GM12878 (cell line): ENCODE data around the gene ZNF691. TPM values are rescaled to one million over a fixed set of nuclear protein-coding genes. Genes with fewer than 3 reads are reported as not detected.

ENCODE experiments used
- ATAC-seq: fragments of 200-7000 bp; cut with Tn5 transposase; 3 replicates; pipeline ENCODE4 v1.9.1; 2020; ENCODE audit warnings: mild to moderate bottlenecking, moderate library complexity
- BruUV-seq: library from RNA; stranded (reverse); fragments of 400-500 nt; replicated peaks from 2 replicates; lab custom pipeline; 2021; lab: Mats Ljungman, UMichigan
- CTCF ChIA-PET: fragments of 300-600 bp; sonication (Branson Sonifier 250); formaldehyde crosslinking; extraction: SDS; loops from one replicate; lab custom pipeline; 2021; ENCODE audit warnings: inconsistent platforms; lab: Yijun Ruan, JAX
- POLR2A ChIA-PET: fragments of 350-600 bp; formaldehyde crosslinking; extraction: SDS; loops from one replicate; lab custom pipeline; 2021; ENCODE audit warnings: inconsistent platforms; lab: Charles Lee
- RAD21 ChIA-PET: fragments of 300-600 bp; sonication (Branson Sonifier 250); formaldehyde crosslinking; loops from one replicate; lab custom pipeline; 2023; ENCODE audit warnings: antibody characterized with exemption; ENCODE audit not compliant: unreplicated experiment; lab: Charles Lee
- SMC1A ChIA-PET: fragments of 300-600 bp; sonication (Branson Sonifier 250); formaldehyde crosslinking; loops from one replicate; lab custom pipeline; 2023; ENCODE audit not compliant: unreplicated experiment, uncharacterized antibody; lab: Charles Lee
- DNase-seq: peaks from one replicate; pipeline ENCODE4 v3.0.0-alpha.2; 2011; ENCODE audit warnings: low read depth, low spot score
- FAIRE-seq: peaks from 3 replicates; lab custom pipeline; 2011; peaks lifted over from hg19 to GRCh38; lab: Jason Lieb, UNC
- H2AFZ ChIP-seq: 2 replicates; pipeline ENCODE4 v1.6.0; 2011; ENCODE audit warnings: low read depth, low read length, control low read depth; ENCODE audit not compliant: control insufficient read depth
- H3K27ac ChIP-seq: 2 replicates; pipeline ENCODE4 v1.5.1; 2011; ENCODE audit warnings: control low read depth; ENCODE audit not compliant: control insufficient read depth, insufficient read depth
- H3K27me3 ChIP-seq, 2 experiments: replicated peaks in 1 of 2; 2 replicates each; pipeline versions ENCODE4 v1.6.0 to v1.6.1; 2011; ENCODE audit warnings: low read length in 1 of 2; ENCODE audit not compliant: control insufficient read depth in 2 of 2, insufficient read depth in 2 of 2
- H3K36me3 ChIP-seq, 2 experiments: 2 replicates each; pipeline ENCODE4 v1.5.1; 2011; ENCODE audit warnings: low read length in 1 of 2; ENCODE audit not compliant: control insufficient read depth in 2 of 2, insufficient read depth in 2 of 2
- H3K4me1 ChIP-seq: 2 replicates; pipeline ENCODE4 v1.6.1; 2011; ENCODE audit warnings: mild to moderate bottlenecking, low read length, moderate library complexity, mixed read lengths; ENCODE audit not compliant: control insufficient read depth, insufficient read depth
- H3K4me2 ChIP-seq: 2 replicates; pipeline ENCODE4 v1.6.0; 2011; ENCODE audit warnings: control low read depth; ENCODE audit not compliant: control insufficient read depth, insufficient read depth
- H3K4me3 ChIP-seq: fragments of 200-600 bp; sonication (generic); 2 replicates; pipeline ENCODE4 v1.5.1; 2016
- H3K79me2 ChIP-seq: 2 replicates; pipeline ENCODE4 v1.6.0; 2011; ENCODE audit warnings: low read length; ENCODE audit not compliant: control insufficient read depth, insufficient read depth
- H3K9ac ChIP-seq: 2 replicates; pipeline ENCODE4 v1.8.0; 2011; ENCODE audit warnings: low read length, control low read depth, mixed read lengths; ENCODE audit not compliant: control insufficient read depth, insufficient read depth
- H3K9me3 ChIP-seq: replicated peaks from 3 replicates; pipeline ENCODE4 v1.5.1; 2011; ENCODE audit warnings: mild to moderate bottlenecking, low read length; ENCODE audit not compliant: control insufficient read depth, insufficient read depth
- H4K20me1 ChIP-seq: 2 replicates; pipeline ENCODE4 v1.6.0; 2011; ENCODE audit not compliant: control insufficient read depth, insufficient read depth
- ATF2 ChIP-seq: IDR thresholded peaks from 2 replicates; pipeline ENCODE4 v1.6.1; 2012; ENCODE audit warnings: low read length, inconsistent platforms
- BACH1 ChIP-seq: fragments of 450-650 bp; IDR thresholded peaks from 2 replicates; pipeline ENCODE4 v1.6.1; 2017; ENCODE audit warnings: mild to moderate bottlenecking, borderline replicate concordance
- BMI1 ChIP-seq: fragments of 450-650 bp; IDR thresholded peaks from 2 replicates; pipeline ENCODE4 v1.6.1; 2016; ENCODE audit warnings: mild to moderate bottlenecking, moderate library complexity, borderline replicate concordance
- CHD1 ChIP-seq: IDR thresholded peaks from 2 replicates; pipeline ENCODE4 v1.6.1; 2012; ENCODE audit warnings: low read depth, low read length, improper control_type of control experiment
- EGR1 ChIP-seq, 2 experiments: IDR thresholded peaks; 1 replicate in 1 of 2; 2 replicates in 1 of 2; pipeline ENCODE4 v1.6.1; 2011 to 2012; ENCODE audit warnings: low read depth in 2 of 2, low read length in 2 of 2, borderline replicate concordance in 1 of 2, mild to moderate bottlenecking in 1 of 2, moderate library complexity in 1 of 2
- HDAC2 ChIP-seq: fragments of 200-600 bp; sonication (generic); IDR thresholded peaks from 2 replicates; pipeline ENCODE4 v1.6.1; 2017
- KLF5 ChIP-seq: fragments of 450-650 bp; IDR thresholded peaks from 2 replicates; pipeline ENCODE4 v1.6.1; 2014; ENCODE audit warnings: mild to moderate bottlenecking; ENCODE audit not compliant: partially characterized antibody
- LARP7 ChIP-seq: fragments of 450-650 bp; IDR thresholded peaks from 2 replicates; pipeline ENCODE4 v1.6.1; 2017; ENCODE audit warnings: mild to moderate bottlenecking
- NBN ChIP-seq: fragments of 450-650 bp; IDR thresholded peaks from 2 replicates; pipeline ENCODE4 v1.6.1; 2016
- SMAD1 ChIP-seq: fragments of 450-650 bp; IDR thresholded peaks from 2 replicates; pipeline ENCODE4 v1.6.1; 2018; ENCODE audit warnings: mild to moderate bottlenecking, low read depth; ENCODE audit not compliant: partially characterized antibody
- SMAD5 ChIP-seq: IDR thresholded peaks from 2 replicates; pipeline ENCODE4 v1.6.1; 2016; ENCODE audit warnings: antibody characterized with exemption, low read depth
- SRF ChIP-seq, 2 experiments: IDR thresholded peaks; 2 replicates each; pipeline ENCODE4 v1.6.1; 2011; ENCODE audit warnings: low read depth in 2 of 2, low read length in 2 of 2, mild to moderate bottlenecking in 1 of 2, moderate library complexity in 1 of 2
- WGBS: methylation state at CpG from one replicate; pipeline ENCODE4 v1.1.6; 2016; ENCODE audit warnings: low lambda C conversion rate; ENCODE audit not compliant: insufficient replicate concordance, insufficient coverage; ENCODE audit errors: missing lambda C conversion rate; 5-methylcytosine and 5-hydroxymethylcytosine counted together
- in situ Hi-C: fragments of 300-500 bp; cut with MboI; formaldehyde crosslinking; loops from 9 replicates; pipeline ENCODE4 v1.14.3; 2018; ENCODE audit warnings: mixed read lengths
- intact Hi-C: fragments of 100-400 bp; cut with micrococcal nuclease; formaldehyde crosslinking; loops from one replicate; pipeline ENCODE4 v1.14.2; 2022; ENCODE audit not compliant: unreplicated experiment
- polyA plus RNA-seq, 11 experiments: library from polyadenylated mRNA; depleted of rRNA in 4 of 11; unstranded in 6 of 11; stranded (reverse) in 5 of 11; fragments of >200 nt; fragmentation: Nextera tagmentation in 4 of 11; fragmentation: Illumina TruSeq in 1 of 11; extraction: Ambion mirVana in 4 of 11; extraction: Trizol in 1 of 11; gene quantifications; 1 replicate in 1 of 11; 2 replicates in 10 of 11; pipeline versions ENCODE4 v1.2.1 to v1.2.3, GENCODE V29; 2011 to 2016; ENCODE audit warnings: inconsistent platforms in 2 of 11, missing spikeins in 2 of 11, low read depth in 1 of 11
- total RNA-seq, 4 experiments: library from RNA; depleted of rRNA in 3 of 4; stranded (reverse); fragments of >200 nt in 3 of 4; fragmentation: Illumina TruSeq in 1 of 4; extraction: Trizol in 1 of 4; gene quantifications; 2 replicates each; pipeline versions ENCODE4 v1.2.1 to v1.2.3, GENCODE V29; 2013 to 2021

The ZNF691 gene
- total and polyA plus RNA-seq, 10 of the 15 experiments (the other 5 are each of a cell fraction or from before 2014, with no cell fraction given) = 8.5 to 16.2 (median 12.2) TPM

DNA sequence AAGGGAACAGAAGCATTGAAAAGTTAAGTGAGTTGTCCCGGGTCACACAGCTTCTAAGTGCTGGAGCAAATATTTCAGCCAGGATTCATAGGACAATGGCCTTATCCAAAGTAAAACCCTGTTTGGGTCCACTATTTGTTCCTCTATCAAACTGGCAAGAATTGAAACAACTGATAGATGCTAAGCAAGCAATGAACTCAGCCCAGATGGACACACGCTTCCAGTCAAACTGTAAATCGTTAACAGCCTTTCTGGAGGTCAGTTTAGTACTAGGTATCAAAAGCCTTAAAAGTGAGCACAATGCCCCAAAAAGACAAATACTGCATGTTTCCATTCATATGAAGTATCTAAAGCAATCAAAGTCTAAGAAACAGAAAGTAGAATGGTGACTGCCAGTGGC, 28.4 kb upstream of the ZNF691 start:
- Histone ChIP-seq H2AFZ (no peak overlapping the region), H3K4me1 (peaks cover 4% of the 10 kb centered on the region; the same call in 1 of the 2 replicates), H3K36me3 (no peaks in the 10 kb centered on the region), H3K4me2 (peak overlapping the region; percentile 70; the same call in 1 of the 2 replicates), H4K20me1 (no peaks in the 10 kb centered on the region), H3K4me3 (0 out of 2 replicates have a peak overlapping the region, but pooled peaks have one; percentile 80), H3K9ac (no peak overlapping the region), H3K9me3 (no peaks in the 10 kb centered on the region), H3K79me2 (peaks cover 2% of the 10 kb centered on the region; the same call in 1 of the 2 replicates), H3K27ac (no peak overlapping the region), H3K27me3 (no peaks in the 10 kb centered on the region)
- no peak for ATAC-seq
- RAD21 ChIA-PET = interaction anchor here (0.7 to 2.9 kb wide), 8 partner anchors 10 to 255 kb away, joined by 3 to 20 read pairs (median 6); partner anchors contain the start of genes C1orf50, P3H1 and ZNF691
- WGBS = 99% methylated on average over 3 of the region's 3 CpGs
- CTCF ChIA-PET = interaction anchor here (1.1 to 2.9 kb wide), 5 partner anchors 10 to 95 kb away, joined by 3 to 16 read pairs (median 4); partner anchors contain the start of gene ZNF691
- SMC1A ChIA-PET = interaction anchor here (0.8 to 3.0 kb wide), 8 partner anchors 9 to 136 kb away, joined by 3 to 27 read pairs (median 3); partner anchors contain the start of genes YBX1 and ZNF691
- no peak for DNase-seq
- BruUV-seq = no TSS peak
- POLR2A ChIA-PET = interaction anchor here (0.5 to 2.9 kb wide), 4 partner anchors 26 to 1028 kb away, joined by 3 to 15 read pairs (median 3); partner anchors contain the start of genes YBX1 and ZNF691
- FAIRE-seq = no peak
- intact Hi-C loops (loop anchor here (2.0 kb wide), 1 partner anchor 51 kb away; the partner anchor contains the start of genes C1orf50 and P3H1), in situ Hi-C loops (no loop called here)
- TF ChIP-seq KLF5 (no peak), SRF (IDR thresholded peaks at IDR 0.05; ENCODE audit: low read depth in 2 of 2, low read length in 2 of 2) (no peak), HDAC2 (no peak), EGR1 (IDR thresholded peaks at IDR 0.05; ENCODE audit: borderline replicate concordance in 1 of 2, low read depth in 2 of 2, low read length in 2 of 2) (no peak), SMAD5 (no peak), NBN (no peak), BACH1 (no peak), LARP7 (no peak), CHD1 (no peak), SMAD1 (no peak), ATF2 (no peak), BMI1 (no peak)
